Activated CD4-positive, alpha-beta T cell treated with anti-CD3 and anti-CD28 coated beads for 36 hours (primary cell): ENCODE data around the gene PRDX4. TPM values are rescaled to one million over a fixed set of nuclear protein-coding genes. Genes with fewer than 3 reads are reported as not detected.
A peak's percentile ranks its signal among the peaks of the same experiment; 100 is the strongest.
"Not testable (repeated sequence)": the region's sequence is repeated elsewhere in the genome, so short reads cannot be mapped to it uniquely, and the experiment has no call there.

Experiments used
- ATAC-seq: fragments of 200-7000 bp; cut with Tn5 transposase; one replicate; pipeline ENCODE4 v1.10.0; 2021; ENCODE audit warnings: mild to moderate bottlenecking, moderate library complexity
- CTCF ChIA-PET: fragments of 350-600 bp; sonication (Branson Sonifier 250); formaldehyde crosslinking; loops from one replicate; lab custom pipeline; 2021; ENCODE audit warnings: antibody characterized with exemption; lab: Charles Lee
- POLR2A ChIA-PET: fragments of 350-600 bp; sonication (Branson Sonifier 250); formaldehyde crosslinking; loops from one replicate; lab custom pipeline; 2021; ENCODE audit warnings: antibody characterized with exemption, inconsistent platforms; lab: Charles Lee
- DNase-seq: peaks from one replicate; pipeline ENCODE4 v3.0.0-alpha.2; 2020
- H3K27ac Mint-ChIP-seq: one replicate; pipeline ENCODE4 v1.8.0; 2021; ENCODE audit warnings: mixed read lengths
- H3K27me3 Mint-ChIP-seq: one replicate; pipeline ENCODE4 v1.8.0; 2021; ENCODE audit warnings: mixed read lengths
- H3K36me3 Mint-ChIP-seq: one replicate; pipeline ENCODE4 v1.8.0; 2021; ENCODE audit warnings: low read depth, mixed read lengths
- H3K4me1 Mint-ChIP-seq: one replicate; pipeline ENCODE4 v1.8.0; 2021; ENCODE audit warnings: mixed read lengths
- H3K4me3 Mint-ChIP-seq: one replicate; pipeline ENCODE4 v1.8.0; 2021; ENCODE audit warnings: mild to moderate bottlenecking, moderate library complexity, mixed read lengths
- H3K9me3 Mint-ChIP-seq: one replicate; pipeline ENCODE4 v1.8.0; 2021; ENCODE audit warnings: low read depth, mixed read lengths
- intact Hi-C, 2 experiments: fragments of 100-400 bp; cut with DNase I in 1 of 2; cut with micrococcal nuclease in 1 of 2; formaldehyde crosslinking; loops; one replicate each; pipeline versions ENCODE4 v1.14.2 to v1.15.1; 2022 to 2024; cut with DNase I, micrococcal nuclease
- total RNA-seq, 2 experiments: library from RNA; stranded (reverse); gene quantifications; one replicate each; pipeline ENCODE4 v1.2.3, GENCODE V29; 2021

PRDX4 gene
- total RNA-seq, 2 experiments from 2014 or later: 48.8 to 51.5 TPM

GRCh38 chrX:23656684-23657083 lies 10.6 kb upstream of the PRDX4 start:
- POLR2A ChIA-PET: no interaction called here
- DNase-seq: no peak
- ATAC-seq: no peak
- intact Hi-C loops: no loop called here
- Mint-ChIP-seq H3K27me3 (no peaks in the 10 kb centered on the region), H3K4me3 (no peak overlapping the region), H3K27ac (no peak overlapping the region), H3K9me3 (no peaks in the 10 kb centered on the region), H3K36me3 (no peaks in the 10 kb centered on the region), H3K4me1 (peaks cover 14% of the 10 kb centered on the region)
- CTCF ChIA-PET: no interaction called here

DNA sequence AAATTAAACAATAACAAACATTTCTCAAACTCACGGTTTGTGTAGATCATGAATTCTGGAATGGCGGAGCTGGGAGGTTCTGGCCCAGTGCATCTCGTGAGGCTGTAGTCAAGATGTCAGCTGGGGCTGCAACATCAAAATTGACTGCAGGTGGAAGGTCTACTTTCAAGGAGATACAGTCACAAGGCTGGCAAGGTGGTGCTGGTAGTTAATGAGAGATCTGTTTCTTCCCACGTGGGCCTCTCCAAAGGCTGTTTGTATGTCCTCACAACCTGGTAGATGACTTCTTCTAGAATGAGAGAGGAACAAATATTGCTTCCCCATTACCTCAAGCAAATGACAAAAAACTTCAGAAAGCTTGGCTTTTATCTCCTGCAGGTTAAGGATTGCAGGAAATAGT lies 8.0 kb upstream of the PRDX4 start:
- ATAC-seq: no peak
- DNase-seq: no peak
- Mint-ChIP-seq H3K9me3 (no peaks in the 10 kb centered on the region), H3K4me1 (peaks cover 36% of the 10 kb centered on the region), H3K36me3 (no peaks in the 10 kb centered on the region), H3K27me3 (no peaks in the 10 kb centered on the region), H3K27ac (no peak overlapping the region), H3K4me3 (no peak overlapping the region)
- CTCF ChIA-PET: no interaction called here
- POLR2A ChIA-PET: no interaction called here
- intact Hi-C loops: no loop called here

DNA sequence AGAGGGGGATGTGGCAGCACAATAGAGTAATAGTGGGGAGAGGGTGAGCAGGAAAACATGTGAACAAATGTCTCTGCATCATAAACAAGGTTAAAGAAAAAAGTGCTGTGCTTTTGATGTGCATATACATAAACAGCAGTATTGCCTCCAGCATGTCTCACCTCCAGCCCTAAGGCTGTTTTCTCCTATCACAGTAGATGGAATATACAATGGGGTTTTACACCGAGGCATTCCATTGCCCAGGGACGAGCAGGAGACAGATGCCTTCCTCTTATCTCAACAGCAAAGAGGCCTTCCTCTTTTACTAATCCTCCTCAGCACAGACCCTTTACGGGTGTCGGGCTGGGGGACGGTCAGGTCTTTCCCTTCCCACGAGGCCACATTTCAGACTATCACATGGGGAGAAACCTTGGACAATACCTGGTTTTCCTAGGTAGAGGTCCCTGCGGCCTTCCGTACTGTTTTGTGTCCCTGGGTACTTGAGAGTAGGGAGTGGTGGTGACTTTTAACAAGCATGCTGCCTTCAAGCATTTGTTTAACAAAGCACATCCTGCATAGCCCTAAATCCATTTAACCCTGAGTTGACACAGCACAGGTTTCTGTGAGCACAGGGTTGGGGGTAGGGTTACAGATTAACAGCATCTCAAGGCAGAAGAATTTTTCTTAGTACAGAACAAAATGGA lies 7.1 kb upstream of the PRDX4 start:
- ATAC-seq, H3K9me3 Mint-ChIP-seq, POLR2A ChIA-PET, H3K4me3 Mint-ChIP-seq, H3K36me3 Mint-ChIP-seq, H3K27me3 Mint-ChIP-seq, DNase-seq, H3K27ac Mint-ChIP-seq, CTCF ChIA-PET: not testable (repeated sequence)
- H3K4me1 Mint-ChIP-seq: peaks cover 41% of the 10 kb centered on the region
- intact Hi-C loops: loop anchor here (10.0 kb wide), 3 partner anchors 365 to 1025 kb away; partner anchors contain the start of gene KLHL15 (in 1 of the 2)

DNA sequence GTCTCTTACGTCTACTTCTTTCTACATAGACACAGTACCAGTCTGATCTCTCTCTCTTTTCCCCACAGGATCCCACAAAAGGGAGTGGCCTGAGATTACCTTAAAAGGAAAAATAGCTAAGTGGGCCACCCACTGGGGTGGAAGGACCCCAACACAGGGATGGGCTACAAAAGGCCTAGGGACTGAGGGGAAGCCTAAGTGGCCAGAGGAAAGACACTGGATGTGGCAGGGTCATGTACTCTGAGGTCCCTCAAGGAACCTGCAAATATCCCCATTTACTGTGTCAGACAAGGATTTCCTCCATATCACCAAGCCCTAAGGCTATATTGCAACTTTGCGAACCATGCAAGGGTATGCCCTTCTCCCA lies 6.5 kb upstream of the PRDX4 start:
- CTCF ChIA-PET: no interaction called here
- Mint-ChIP-seq H3K36me3 (no peaks in the 10 kb centered on the region), H3K27ac (no peak overlapping the region), H3K9me3 (no peaks in the 10 kb centered on the region), H3K4me1 (peaks cover 42% of the 10 kb centered on the region), H3K27me3 (no peaks in the 10 kb centered on the region), H3K4me3 (no peak overlapping the region)
- intact Hi-C loops: loop anchor here (10.0 kb wide), 3 partner anchors 364 to 1024 kb away; partner anchors contain the start of gene KLHL15 (in 1 of the 2)
- no peak for ATAC-seq
- POLR2A ChIA-PET: no interaction called here
- DNase-seq: no peak

DNA sequence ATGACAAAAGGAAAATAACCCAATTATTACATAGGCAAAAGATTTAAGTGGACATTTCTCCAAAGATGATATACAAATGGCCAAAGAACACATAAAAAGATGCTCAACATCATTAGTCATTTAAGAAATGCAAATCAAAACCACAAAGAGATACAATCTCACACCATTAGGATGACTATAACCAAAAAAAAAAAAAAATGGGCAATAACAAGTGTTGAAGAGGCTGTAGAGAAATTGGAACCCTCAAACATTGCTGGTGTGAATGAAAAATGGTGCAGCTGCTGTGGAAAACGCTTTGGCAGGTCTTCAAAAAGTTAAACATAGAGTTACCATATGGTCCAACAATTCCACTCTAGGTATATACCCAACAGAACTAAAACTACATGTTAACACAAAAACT lies 5.6 kb upstream of the PRDX4 start:
- H3K4me3 Mint-ChIP-seq: no peak overlapping the region
- no peaks in the 10 kb centered on the region for H3K27me3 Mint-ChIP-seq
- POLR2A ChIA-PET: no interaction called here
- H3K4me1 Mint-ChIP-seq: peaks cover 49% of the 10 kb centered on the region
- CTCF ChIA-PET: no interaction called here
- H3K9me3 Mint-ChIP-seq: no peaks in the 10 kb centered on the region
- DNase-seq: no peak
- no peak overlapping the region for H3K27ac Mint-ChIP-seq
- H3K36me3 Mint-ChIP-seq: no peaks in the 10 kb centered on the region
- intact Hi-C loops: loop anchor here (1.0 to 10.0 kb wide), 7 partner anchors 71 to 1023 kb away; partner anchors contain the start of genes EIF2S3 (in 1 of the 2) and KLHL15 (in 1 of the 2)
- ATAC-seq: no peak

DNA sequence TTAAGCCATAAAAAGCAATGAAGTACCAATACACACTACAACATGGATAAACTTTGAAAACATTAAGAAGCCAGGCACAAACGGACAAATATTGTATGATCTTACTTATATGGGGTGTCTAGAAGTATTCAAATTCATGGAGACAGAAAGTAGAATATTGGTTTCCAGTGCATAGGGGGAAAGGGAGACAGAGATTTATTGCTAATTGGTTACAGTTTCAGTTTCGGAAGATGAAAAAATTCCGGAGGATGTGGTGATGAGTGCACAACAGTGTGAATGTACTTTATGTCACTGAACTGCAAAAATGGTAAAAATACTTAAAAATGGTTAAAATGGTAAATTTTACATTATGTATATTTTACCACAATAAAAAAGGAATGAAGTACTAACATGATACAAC lies 5.1 kb upstream of the PRDX4 start:
- H3K27me3 Mint-ChIP-seq: no peaks in the 10 kb centered on the region
- intact Hi-C loops: loop anchor here (1.0 to 10.0 kb wide), 7 partner anchors 70 to 1023 kb away; partner anchors contain the start of genes EIF2S3 (in 1 of the 2) and KLHL15 (in 1 of the 2)
- POLR2A ChIA-PET: no interaction called here
- ATAC-seq (peak; percentile 30), DNase-seq (no peak)
- H3K9me3 Mint-ChIP-seq: no peaks in the 10 kb centered on the region
- H3K4me1 Mint-ChIP-seq: peaks cover 50% of the 10 kb centered on the region
- H3K36me3 Mint-ChIP-seq: no peaks in the 10 kb centered on the region
- H3K27ac Mint-ChIP-seq: peak overlapping the region; percentile 91
- CTCF ChIA-PET: interaction anchor here (1.6 kb wide), 1 partner anchor 240 kb away, joined by 4 read pairs; no protein-coding TSS in a partner anchor
- H3K4me3 Mint-ChIP-seq: peak overlapping the region; percentile 35

GRCh38 chrX:23662853-23663252 lies 4.4 kb upstream of the PRDX4 start:
- Mint-ChIP-seq H3K4me1 (peaks cover 50% of the 10 kb centered on the region), H3K27me3 (no peaks in the 10 kb centered on the region), H3K27ac (peak overlapping the region; percentile 91), H3K4me3 (no peak overlapping the region), H3K36me3 (no peaks in the 10 kb centered on the region), H3K9me3 (no peaks in the 10 kb centered on the region)
- CTCF ChIA-PET: interaction anchor here (1.6 kb wide), 1 partner anchor 239 kb away, joined by 4 read pairs; no protein-coding TSS in a partner anchor
- peak; percentile 81 for ATAC-seq
- POLR2A ChIA-PET: no interaction called here
- no peak for DNase-seq
- intact Hi-C loops: loop anchor here (1.0 to 10.0 kb wide), 7 partner anchors 69 to 1022 kb away; partner anchors contain the start of genes EIF2S3 (in 1 of the 2) and KLHL15 (in 1 of the 2)

DNA sequence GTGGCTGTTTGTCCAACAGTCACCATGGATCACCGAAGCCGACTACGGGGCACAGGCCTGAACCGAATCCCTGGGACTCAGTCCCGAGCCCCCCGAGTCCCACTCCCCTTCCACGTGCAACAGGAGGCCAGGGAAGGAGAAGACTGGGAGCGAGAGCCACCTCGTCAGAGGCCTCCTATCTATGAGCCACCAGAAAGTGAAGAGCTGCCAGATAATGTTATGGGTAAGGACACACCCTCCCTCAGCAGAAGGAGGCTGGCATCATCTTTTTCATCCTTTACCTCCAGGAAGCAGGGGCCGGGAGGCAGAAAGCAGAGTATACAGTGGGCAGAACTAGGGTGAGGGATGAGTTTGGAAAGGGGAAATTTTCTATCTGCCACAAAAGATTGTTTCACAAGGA lies 2.8 kb upstream of the PRDX4 start:
- ChIA-PET POLR2A (interaction anchor here (0.5 to 0.6 kb wide), 2 partner anchors 120 to 343 kb away, joined by 3 to 4 read pairs; no protein-coding TSS in a partner anchor), CTCF (interaction anchor here (1.1 kb wide), 1 partner anchor 73 kb away, joined by 3 read pairs; no protein-coding TSS in a partner anchor)
- Mint-ChIP-seq H3K36me3 (peaks cover 4% of the 10 kb centered on the region), H3K27me3 (no peaks in the 10 kb centered on the region), H3K9me3 (no peaks in the 10 kb centered on the region), H3K4me3 (no peak overlapping the region), H3K4me1 (peaks cover 52% of the 10 kb centered on the region), H3K27ac (no peak overlapping the region)
- ATAC-seq (no peak), DNase-seq (no peak)
- intact Hi-C loops: loop anchor here (10.0 kb wide), 3 partner anchors 360 to 1020 kb away; partner anchors contain the start of gene KLHL15 (in 1 of the 2)

- Mint-ChIP-seq H3K4me3 (peak overlapping the region; percentile 83), H3K27me3 (no peaks in the 10 kb centered on the region), H3K36me3 (peaks cover 5% of the 10 kb centered on the region), H3K9me3 (no peaks in the 10 kb centered on the region), H3K27ac (peak overlapping the region; percentile 51), H3K4me1 (peaks cover 47% of the 10 kb centered on the region)
- intact Hi-C loops: loop anchor here (2.0 to 10.0 kb wide), 6 partner anchors 29 to 1725 kb away; partner anchors contain the start of genes KLHL15 (in 1 of the 2) and SMS (in 1 of the 2)
- DNase-seq (no peak), ATAC-seq (no peak)
- ChIA-PET CTCF (interaction anchor here (0.6 kb wide), 1 partner anchor 84 kb away, joined by 3 read pairs; no protein-coding TSS in a partner anchor), POLR2A (no interaction called here)
Observed at GRCh38 chrX:23666282-23666681, 1.0 kb upstream of the PRDX4 start.

DNA sequence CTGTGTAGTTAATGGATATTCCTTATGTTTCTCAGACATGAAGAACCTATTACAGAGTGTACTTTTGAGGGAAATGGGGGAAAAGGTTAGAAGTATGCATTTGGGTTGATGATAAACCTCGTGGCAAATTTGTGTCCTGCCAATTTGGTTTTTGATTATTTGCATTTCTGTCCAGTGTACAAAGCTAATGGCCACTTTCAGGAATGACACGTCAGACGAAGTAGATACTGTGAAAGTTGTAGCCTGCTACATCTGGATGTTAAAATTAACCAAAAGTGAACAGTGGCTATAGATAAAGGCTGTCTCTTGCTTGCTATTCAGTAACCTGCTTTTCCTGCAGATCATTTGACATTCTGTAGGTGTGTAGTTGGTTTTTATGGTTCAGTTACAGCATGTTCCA lies 1.0 kb downstream of the PRDX4 start:
- ChIA-PET CTCF (interaction anchor here (1.6 kb wide), 1 partner anchor 234 kb away, joined by 3 read pairs; no protein-coding TSS in a partner anchor), POLR2A (no interaction called here)
- Mint-ChIP-seq H3K4me1 (peaks cover 31% of the 10 kb centered on the region), H3K27ac (peak overlapping the region; percentile 92), H3K36me3 (peaks cover 15% of the 10 kb centered on the region), H3K4me3 (peak overlapping the region; percentile 83), H3K27me3 (no peaks in the 10 kb centered on the region), H3K9me3 (no peaks in the 10 kb centered on the region)
- ATAC-seq (no peak), DNase-seq (no peak)
- intact Hi-C loops: loop anchor here (2.0 to 10.0 kb wide), 5 partner anchors 356 to 1016 kb away; partner anchors contain the start of gene KLHL15 (in 1 of the 2)

DNA sequence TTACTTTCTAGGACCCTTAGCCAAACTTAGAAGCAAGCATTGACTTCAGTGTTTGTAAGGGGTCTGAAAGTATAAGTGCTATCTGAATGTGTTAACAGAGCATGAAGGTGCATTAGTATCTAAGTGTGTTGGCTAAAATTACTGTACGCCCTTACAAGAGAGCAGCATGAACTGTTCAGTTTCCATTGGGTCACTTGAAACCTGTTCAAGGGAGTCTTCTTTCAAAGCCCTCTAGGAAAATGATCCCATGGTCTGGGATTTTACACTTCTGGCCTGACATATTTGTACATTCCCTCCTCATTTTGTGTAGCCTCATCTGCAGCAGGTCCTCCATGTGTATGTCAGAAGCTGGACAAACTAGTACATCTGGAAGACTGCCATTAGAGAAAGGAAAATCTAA lies 3.2 kb downstream of the PRDX4 start:
- Mint-ChIP-seq H3K27me3 (no peaks in the 10 kb centered on the region), H3K9me3 (no peaks in the 10 kb centered on the region), H3K36me3 (peaks cover 16% of the 10 kb centered on the region), H3K4me3 (no peak overlapping the region), H3K27ac (no peak overlapping the region), H3K4me1 (peaks cover 19% of the 10 kb centered on the region)
- no peak for ATAC-seq
- CTCF ChIA-PET: no interaction called here
- no peak for DNase-seq
- POLR2A ChIA-PET: no interaction called here
- intact Hi-C loops: no loop called here
